Activated CD4-positive, alpha-beta memory T cell treated with anti-CD3 and anti-CD28 coated beads for 36 hours (primary cell): Measurements from ENCODE around the gene GALNT1. TPM values are rescaled to one million over a fixed set of nuclear protein-coding genes. Genes with fewer than 3 reads are reported as not detected.

Source experiments
- CTCF ChIA-PET: fragments of 350-600 bp; sonication (Branson Sonifier 250); formaldehyde crosslinking; loops from one replicate; lab custom pipeline; 2021; ENCODE audit warnings: antibody characterized with exemption, inconsistent platforms; lab: Charles Lee
- POLR2A ChIA-PET: fragments of 350-600 bp; sonication (Branson Sonifier 250); formaldehyde crosslinking; loops from one replicate; lab custom pipeline; 2021; ENCODE audit warnings: antibody characterized with exemption; lab: Charles Lee
- DNase-seq: peaks from one replicate; pipeline ENCODE4 v3.0.0-alpha.2; 2020
- H3K27ac Mint-ChIP-seq: one replicate; pipeline ENCODE4 v1.8.0; 2021; ENCODE audit warnings: mixed read lengths
- H3K27me3 Mint-ChIP-seq: one replicate; pipeline ENCODE4 v1.8.0; 2021; ENCODE audit warnings: mixed read lengths
- H3K36me3 Mint-ChIP-seq: one replicate; pipeline ENCODE4 v1.8.0; 2021; ENCODE audit warnings: mixed read lengths
- H3K4me1 Mint-ChIP-seq: one replicate; pipeline ENCODE4 v1.8.0; 2021; ENCODE audit warnings: low read depth, mixed read lengths
- H3K4me3 Mint-ChIP-seq: one replicate; pipeline ENCODE4 v1.8.0; 2021; ENCODE audit warnings: mild to moderate bottlenecking, mixed read lengths
- H3K9me3 Mint-ChIP-seq: one replicate; pipeline ENCODE4 v1.8.0; 2021; ENCODE audit warnings: mixed read lengths
- intact Hi-C: fragments of 100-400 bp; cut with micrococcal nuclease; formaldehyde crosslinking; loops from one replicate; pipeline ENCODE4 v1.15.1; 2023
- total RNA-seq, 2 experiments: library from RNA; stranded (reverse); gene quantifications; one replicate each; pipeline ENCODE4 v1.2.3, GENCODE V29; 2021

GALNT1 gene
- total RNA-seq, 2 experiments from 2014 or later: 37.2 to 38.2 TPM

DNA sequence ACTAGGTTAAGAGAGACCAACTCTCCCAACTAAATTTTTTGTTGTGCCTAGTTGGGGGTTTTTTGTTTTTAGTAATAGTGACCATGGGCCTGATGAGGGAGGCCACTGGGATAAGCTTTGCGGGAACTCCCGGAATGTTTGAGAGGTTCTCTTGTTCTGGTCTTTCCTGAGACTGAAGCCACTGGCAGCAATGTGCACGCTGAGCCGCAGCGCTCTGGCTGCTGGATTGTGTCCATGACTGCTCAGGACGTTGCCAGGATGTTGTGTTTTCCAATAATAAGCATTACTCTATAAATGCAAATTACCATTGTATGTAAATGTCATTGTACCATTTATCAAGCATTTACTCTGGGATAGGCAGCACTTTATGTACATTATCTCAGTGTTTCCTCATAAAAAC lies 126.1 kb downstream of the GALNT1 start:
- Mint-ChIP-seq H3K27me3 (no peaks in the 10 kb centered on the region), H3K4me3 (no peak overlapping the region), H3K9me3 (no peaks in the 10 kb centered on the region), H3K4me1 (no peaks in the 10 kb centered on the region), H3K27ac (no peak overlapping the region), H3K36me3 (peaks cover 41% of the 10 kb centered on the region)
- POLR2A ChIA-PET: no interaction called here
- CTCF ChIA-PET: no interaction called here
- DNase-seq: no peak
- intact Hi-C loops: no loop called here

GRCh38 chr18:35710581-35710980 lies 129.0 kb downstream of the GALNT1 start:
- CTCF ChIA-PET: no interaction called here
- DNase-seq: no peak
- no peak overlapping the region for H3K4me3 Mint-ChIP-seq
- H3K9me3 Mint-ChIP-seq: no peaks in the 10 kb centered on the region
- intact Hi-C loops: no loop called here
- H3K4me1 Mint-ChIP-seq: no peaks in the 10 kb centered on the region
- no peaks in the 10 kb centered on the region for H3K27me3 Mint-ChIP-seq
- peaks cover 42% of the 10 kb centered on the region for H3K36me3 Mint-ChIP-seq
- POLR2A ChIA-PET: no interaction called here
- no peak overlapping the region for H3K27ac Mint-ChIP-seq

DNA sequence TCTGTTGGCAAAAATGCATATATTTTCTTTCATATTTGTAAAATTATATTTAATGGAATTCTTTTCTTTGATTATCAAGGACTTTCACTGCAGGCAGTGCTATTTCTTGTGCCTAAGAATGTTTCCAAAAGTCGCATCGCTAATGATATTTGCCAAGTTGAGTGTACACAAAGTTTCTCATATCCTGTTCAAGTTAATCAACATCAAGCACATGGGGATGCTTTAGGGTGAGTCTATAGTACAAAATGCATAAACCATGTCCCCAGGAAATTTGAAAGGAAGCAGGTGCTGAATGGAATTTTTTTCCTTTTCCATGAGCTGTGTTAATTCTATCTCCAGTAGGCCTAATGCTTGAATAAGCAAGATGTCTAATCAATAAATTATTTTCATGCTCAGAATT lies 129.7 kb downstream of the GALNT1 start:
- Mint-ChIP-seq H3K4me3 (no peak overlapping the region), H3K27me3 (no peaks in the 10 kb centered on the region), H3K4me1 (no peaks in the 10 kb centered on the region), H3K36me3 (peaks cover 38% of the 10 kb centered on the region), H3K27ac (no peak overlapping the region), H3K9me3 (peaks cover 3% of the 10 kb centered on the region)
- CTCF ChIA-PET: no interaction called here
- no peak for DNase-seq
- intact Hi-C loops: no loop called here
- POLR2A ChIA-PET: no interaction called here

- H3K27me3 Mint-ChIP-seq: no peaks in the 10 kb centered on the region
- DNase-seq: no peak
- H3K27ac Mint-ChIP-seq: no peak overlapping the region
- intact Hi-C loops: no loop called here
- H3K9me3 Mint-ChIP-seq: peaks cover 14% of the 10 kb centered on the region
- no peaks in the 10 kb centered on the region for H3K4me1 Mint-ChIP-seq
- no peak overlapping the region for H3K4me3 Mint-ChIP-seq
- ChIA-PET CTCF (no interaction called here), POLR2A (no interaction called here)
- H3K36me3 Mint-ChIP-seq: peaks cover 36% of the 10 kb centered on the region
Measured at GRCh38 chr18:35713545-35713944, 132.0 kb downstream of the GALNT1 start.

DNA sequence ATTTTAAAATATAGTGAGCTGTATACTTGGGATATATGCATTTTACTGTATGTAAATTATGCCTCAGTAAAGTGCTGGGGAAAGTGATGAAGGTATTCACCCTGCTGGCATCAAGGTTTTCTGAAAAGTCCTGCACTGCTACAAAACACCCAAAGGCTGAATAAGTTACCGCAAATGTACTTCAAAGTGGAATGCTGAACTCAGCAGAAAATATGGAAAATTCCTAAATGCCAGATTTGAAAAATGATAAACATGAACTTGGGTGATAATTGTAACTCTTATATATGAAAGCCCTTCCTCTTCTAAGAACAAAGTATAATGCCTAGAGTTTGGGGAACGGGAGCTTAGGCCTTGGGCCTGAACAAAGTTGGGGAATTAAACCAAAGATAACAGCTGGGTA lies 133.0 kb downstream of the GALNT1 start:
- CTCF ChIA-PET: no interaction called here

DNA sequence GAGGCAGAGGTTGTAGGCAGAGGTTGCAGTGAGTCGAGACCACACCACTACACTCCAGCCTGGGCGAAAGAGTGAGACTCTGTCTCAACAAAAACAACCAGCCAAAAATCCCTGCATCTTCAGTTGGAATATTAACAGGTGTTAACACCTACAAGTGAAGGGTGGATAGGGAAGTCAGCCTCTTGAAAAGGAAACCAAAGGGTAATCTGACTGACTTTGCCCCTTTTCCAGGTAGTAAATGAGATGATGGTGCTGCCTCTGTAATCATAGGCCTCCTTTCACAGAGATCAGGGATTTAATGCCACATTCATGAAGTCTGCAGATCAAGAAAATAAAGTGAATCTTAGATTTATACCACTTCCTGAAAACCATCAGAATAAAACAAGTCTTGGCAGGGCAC lies 133.6 kb downstream of the GALNT1 start:
- Mint-ChIP-seq H3K27me3 (no peaks in the 10 kb centered on the region), H3K36me3 (peaks cover 28% of the 10 kb centered on the region), H3K27ac (no peak overlapping the region), H3K4me3 (no peak overlapping the region), H3K4me1 (no peaks in the 10 kb centered on the region), H3K9me3 (peaks cover 23% of the 10 kb centered on the region)
- ChIA-PET CTCF (no interaction called here), POLR2A (no interaction called here)
- no peak for DNase-seq
- intact Hi-C loops: no loop called here

More for the DNA sequence above, 133.0 kb downstream of the GALNT1 start:
- no peak overlapping the region for H3K27ac Mint-ChIP-seq
- H3K27me3 Mint-ChIP-seq: no peaks in the 10 kb centered on the region
- peaks cover 22% of the 10 kb centered on the region for H3K9me3 Mint-ChIP-seq
- DNase-seq: no peak
- POLR2A ChIA-PET: no interaction called here
- no peaks in the 10 kb centered on the region for H3K4me1 Mint-ChIP-seq
- intact Hi-C loops: no loop called here
- H3K4me3 Mint-ChIP-seq: no peak overlapping the region
- peaks cover 31% of the 10 kb centered on the region for H3K36me3 Mint-ChIP-seq

DNA sequence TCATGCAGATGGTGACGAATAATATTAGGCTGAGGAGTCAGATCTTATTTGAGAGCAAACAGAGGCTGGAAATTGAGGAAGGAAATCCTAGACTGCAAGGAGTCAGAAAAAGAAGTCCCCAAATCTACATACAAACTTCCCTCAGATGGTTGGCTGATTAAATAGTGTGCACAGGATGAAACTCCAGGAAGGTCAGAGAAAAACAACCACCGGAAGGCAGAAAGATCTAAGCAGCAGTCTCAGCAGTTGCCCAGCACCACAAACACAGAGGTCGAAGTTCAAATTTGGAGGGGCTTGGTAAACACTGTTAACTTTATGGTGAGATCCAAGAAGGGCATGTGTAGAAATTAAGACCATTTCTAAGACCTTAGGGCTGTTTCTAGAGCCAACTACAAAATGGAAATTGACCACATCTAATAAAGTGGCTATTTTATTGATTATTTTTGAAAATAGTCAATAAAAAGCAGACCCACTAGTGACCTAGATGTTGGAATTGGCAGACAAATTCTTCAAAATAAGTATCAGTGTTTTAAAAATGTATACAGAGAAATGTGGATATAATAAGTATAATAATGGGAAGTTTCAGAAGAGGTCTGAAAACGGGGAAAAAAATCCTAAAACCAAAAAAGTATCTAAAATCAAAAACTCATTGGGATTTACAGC lies 134.8 kb downstream of the GALNT1 start:
- Mint-ChIP-seq H3K9me3 (peaks cover 23% of the 10 kb centered on the region), H3K36me3 (peaks cover 19% of the 10 kb centered on the region), H3K27me3 (no peaks in the 10 kb centered on the region), H3K27ac (no peak overlapping the region), H3K4me1 (no peaks in the 10 kb centered on the region), H3K4me3 (no peak overlapping the region)
- intact Hi-C loops: no loop called here
- ChIA-PET CTCF (interaction anchor here (0.6 to 0.8 kb wide), 2 partner anchors 32 to 82 kb away, joined by 3 read pairs; no protein-coding TSS in a partner anchor), POLR2A (no interaction called here)
- no peak for DNase-seq

GRCh38 chr18:35717182-35717581 lies 135.6 kb downstream of the GALNT1 start:
- ChIA-PET CTCF (no interaction called here), POLR2A (no interaction called here)
- Mint-ChIP-seq H3K27me3 (no peaks in the 10 kb centered on the region), H3K4me1 (no peaks in the 10 kb centered on the region), H3K4me3 (no peak overlapping the region), H3K36me3 (peaks cover 13% of the 10 kb centered on the region), H3K9me3 (peaks cover 23% of the 10 kb centered on the region), H3K27ac (no peak overlapping the region)
- intact Hi-C loops: no loop called here
- no peak for DNase-seq

DNA sequence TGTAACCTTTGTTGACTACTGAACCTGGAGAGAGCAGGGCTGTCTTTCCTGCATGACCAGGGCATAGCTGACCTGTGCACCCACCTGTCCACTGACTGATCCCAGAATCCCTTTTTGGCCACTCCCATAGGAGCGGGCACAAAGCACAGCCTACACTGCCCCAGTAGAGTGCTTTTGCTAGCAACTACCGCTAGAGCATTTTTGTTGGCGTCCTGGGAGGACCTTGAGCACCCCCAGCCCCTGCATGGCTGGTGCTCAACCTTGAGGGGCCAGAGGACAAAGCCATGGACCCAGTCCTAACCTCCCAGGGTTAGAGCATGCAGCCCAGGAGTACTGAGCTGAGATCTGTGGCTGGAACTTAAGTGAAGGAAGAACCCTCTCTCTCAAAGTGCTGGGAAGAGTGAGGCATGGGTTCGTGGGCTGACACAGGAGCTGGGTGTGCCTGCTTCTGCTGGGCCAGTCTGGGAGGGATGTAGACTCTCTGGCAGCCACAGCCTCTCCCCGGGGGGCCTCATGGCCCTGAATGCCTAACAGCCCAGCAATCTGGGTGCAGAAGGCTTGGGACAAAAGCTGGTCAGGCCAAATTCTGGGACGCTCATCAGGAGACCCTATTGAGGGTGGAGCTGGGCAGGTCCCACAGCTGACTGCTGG lies 140.0 kb downstream of the GALNT1 start:
- no peak for DNase-seq
- ChIA-PET CTCF (interaction anchor here (1.1 kb wide), 1 partner anchor 35 kb away, joined by 4 read pairs; no protein-coding TSS in a partner anchor), POLR2A (no interaction called here)
- Mint-ChIP-seq H3K27ac (no peak overlapping the region), H3K4me3 (no peak overlapping the region), H3K4me1 (no peaks in the 10 kb centered on the region), H3K36me3 (no peaks in the 10 kb centered on the region), H3K9me3 (peaks cover 26% of the 10 kb centered on the region), H3K27me3 (peaks cover 14% of the 10 kb centered on the region)
- intact Hi-C loops: no loop called here

- Mint-ChIP-seq H3K4me3 (no peak overlapping the region), H3K36me3 (no peaks in the 10 kb centered on the region), H3K9me3 (peaks cover 17% of the 10 kb centered on the region), H3K4me1 (no peaks in the 10 kb centered on the region), H3K27ac (no peak overlapping the region), H3K27me3 (peaks cover 12% of the 10 kb centered on the region)
- intact Hi-C loops: no loop called here
- ChIA-PET CTCF (no interaction called here), POLR2A (no interaction called here)
- DNase-seq: no peak
Measured at GRCh38 chr18:35728676-35729075, 147.1 kb downstream of the GALNT1 start.

DNA sequence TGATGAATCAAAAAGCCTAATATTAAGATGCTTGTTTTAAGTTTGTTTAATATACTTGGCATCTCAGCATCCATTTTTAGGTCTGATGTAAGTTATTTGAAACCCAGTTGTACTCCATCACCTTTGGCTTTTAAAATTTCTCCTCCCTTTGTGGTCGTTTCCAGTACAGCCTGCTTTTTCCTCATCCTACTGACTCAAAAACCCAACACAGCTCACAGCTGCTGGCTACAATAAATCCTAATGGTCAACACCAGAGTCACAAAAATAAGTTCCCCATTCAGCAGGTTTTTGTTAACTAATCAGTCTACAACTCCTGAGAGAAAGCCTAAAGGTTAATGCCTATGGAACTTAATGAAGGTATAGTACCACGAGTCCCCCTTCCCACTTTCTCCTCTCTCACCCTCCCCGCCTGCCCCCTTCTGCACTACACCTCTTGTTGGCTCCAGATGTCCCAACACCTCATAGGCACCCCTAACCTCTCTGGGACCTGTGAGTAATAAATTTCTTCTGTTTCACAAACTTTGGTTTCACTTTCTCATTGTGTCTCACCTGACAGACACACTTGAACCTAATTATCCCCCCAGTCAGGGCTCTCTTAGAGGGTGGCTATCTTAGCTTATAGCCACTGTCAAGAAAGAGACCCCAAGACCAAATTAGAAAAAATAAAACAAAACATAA lies 148.6 kb downstream of the GALNT1 start:
- Mint-ChIP-seq H3K4me3 (no peak overlapping the region), H3K9me3 (peaks cover 17% of the 10 kb centered on the region), H3K27me3 (peaks cover 6% of the 10 kb centered on the region), H3K36me3 (no peaks in the 10 kb centered on the region), H3K27ac (no peak overlapping the region), H3K4me1 (no peaks in the 10 kb centered on the region)
- no peak for DNase-seq
- intact Hi-C loops: no loop called here
- ChIA-PET POLR2A (no interaction called here), CTCF (no interaction called here)

DNA sequence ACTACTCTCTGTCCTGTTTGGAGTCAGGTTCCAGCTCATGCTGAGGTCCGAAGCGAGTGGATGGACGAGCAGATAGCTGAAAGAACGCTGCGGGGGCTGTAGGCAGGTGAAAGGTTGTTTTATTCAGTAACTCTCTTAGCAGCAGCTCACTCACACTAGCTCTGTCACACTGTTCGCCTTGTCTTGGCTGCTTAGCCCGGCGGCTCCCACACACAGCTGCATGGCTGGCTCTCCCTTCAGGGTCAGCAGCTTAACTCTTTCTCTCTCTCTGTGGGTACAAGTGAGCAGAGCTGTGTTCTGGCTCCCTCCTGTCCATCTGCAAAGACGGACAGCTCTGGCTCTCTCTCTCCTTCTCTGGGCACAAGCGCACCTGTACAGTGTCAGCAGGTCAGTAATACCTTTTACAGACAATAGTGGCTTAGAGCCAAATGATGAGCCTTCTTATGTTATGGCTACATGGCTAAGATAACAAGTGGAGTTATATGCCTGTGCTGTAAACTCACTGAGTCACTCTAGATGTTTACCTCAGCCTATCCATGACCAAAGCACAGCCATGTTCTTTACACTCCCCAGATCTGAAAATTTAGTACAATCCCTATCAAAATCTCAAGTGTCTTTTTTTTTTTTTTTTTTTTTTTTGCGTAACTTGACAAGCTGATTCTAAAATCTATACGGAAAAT lies 149.3 kb downstream of the GALNT1 start:
- Mint-ChIP-seq H3K27me3 (peaks cover 6% of the 10 kb centered on the region), H3K4me1 (no peaks in the 10 kb centered on the region), H3K9me3 (peaks cover 17% of the 10 kb centered on the region), H3K4me3 (no peak overlapping the region), H3K36me3 (no peaks in the 10 kb centered on the region), H3K27ac (no peak overlapping the region)
- ChIA-PET POLR2A (no interaction called here), CTCF (no interaction called here)
- intact Hi-C loops: no loop called here
- no peak for DNase-seq
